IPS-15b (cell line): ENCODE data around the gene TMEM165.

Source experiments
- H3K27me3 ChIP-seq: one replicate; pipeline ENCODE4 v1.6.1; 2013; ENCODE audit warnings: low read length; ENCODE audit not compliant: control insufficient read depth, insufficient read depth
- H3K36me3 ChIP-seq: one replicate; pipeline ENCODE4 v1.6.1; 2013; ENCODE audit warnings: low read length; ENCODE audit not compliant: control insufficient read depth, insufficient read depth
- H3K4me1 ChIP-seq: one replicate; pipeline ENCODE4 v1.6.1; 2013; ENCODE audit warnings: mild to moderate bottlenecking, low read length; ENCODE audit not compliant: control insufficient read depth, insufficient read depth
- H3K4me3 ChIP-seq: one replicate; pipeline ENCODE4 v1.5.1; 2013; ENCODE audit warnings: low read depth, low read length
- H3K9ac ChIP-seq: one replicate; pipeline ENCODE4 v1.6.1; 2013; ENCODE audit warnings: low read depth, mild to moderate bottlenecking, low read length
- H3K9me3 ChIP-seq: one replicate; pipeline ENCODE4 v1.6.1; 2013; ENCODE audit warnings: mild to moderate bottlenecking, low read length; ENCODE audit not compliant: control insufficient read depth, insufficient read depth

Gene TMEM165

GRCh38 chr4:55410431-55410830 is 14.7 kb downstream of the TMEM165 start:
- Histone ChIP-seq H3K27me3 (no peaks in the 10 kb centered on the region), H3K9ac (no peak overlapping the region), H3K9me3 (no peaks in the 10 kb centered on the region), H3K4me1 (peaks cover 4% of the 10 kb centered on the region), H3K4me3 (no peak overlapping the region), H3K36me3 (peaks cover 5% of the 10 kb centered on the region)

- peaks cover 5% of the 10 kb centered on the region for H3K36me3 ChIP-seq
- H3K4me1 ChIP-seq = peaks cover 4% of the 10 kb centered on the region
- no peaks in the 10 kb centered on the region for H3K9me3 ChIP-seq
- no peak overlapping the region for H3K9ac ChIP-seq
- no peak overlapping the region for H3K4me3 ChIP-seq
- no peaks in the 10 kb centered on the region for H3K27me3 ChIP-seq
Observed at GRCh38 chr4:55411621-55412020, 15.9 kb downstream of the TMEM165 start.

- Histone ChIP-seq H3K9ac (no peak overlapping the region), H3K9me3 (no peaks in the 10 kb centered on the region), H3K4me1 (no peaks in the 10 kb centered on the region), H3K4me3 (no peak overlapping the region), H3K36me3 (peaks cover 10% of the 10 kb centered on the region), H3K27me3 (no peaks in the 10 kb centered on the region)
Observed at GRCh38 chr4:55416176-55416575, 20.4 kb downstream of the TMEM165 start.

- no peaks in the 10 kb centered on the region for H3K4me1 ChIP-seq
- no peak overlapping the region for H3K4me3 ChIP-seq
- H3K9ac ChIP-seq = no peak overlapping the region
- peaks cover 15% of the 10 kb centered on the region for H3K36me3 ChIP-seq
- no peaks in the 10 kb centered on the region for H3K27me3 ChIP-seq
- H3K9me3 ChIP-seq = no peaks in the 10 kb centered on the region
Observed at GRCh38 chr4:55424791-55425190, 29.0 kb downstream of the TMEM165 start.

- H3K9ac ChIP-seq = no peak overlapping the region
- no peak overlapping the region for H3K4me3 ChIP-seq
- no peaks in the 10 kb centered on the region for H3K9me3 ChIP-seq
- H3K4me1 ChIP-seq = peaks cover 24% of the 10 kb centered on the region
- H3K36me3 ChIP-seq = no peaks in the 10 kb centered on the region
- H3K27me3 ChIP-seq = no peaks in the 10 kb centered on the region
Observed at GRCh38 chr4:55431710-55432336, 36.1 kb downstream of the TMEM165 start.

- H3K36me3 ChIP-seq = no peaks in the 10 kb centered on the region
- no peaks in the 10 kb centered on the region for H3K27me3 ChIP-seq
- no peaks in the 10 kb centered on the region for H3K9me3 ChIP-seq
- H3K4me3 ChIP-seq = no peak overlapping the region
- peaks cover 24% of the 10 kb centered on the region for H3K4me1 ChIP-seq
- H3K9ac ChIP-seq = no peak overlapping the region
Observed at GRCh38 chr4:55435141-55435841, 39.5 kb downstream of the TMEM165 start.

GRCh38 chr4:55437356-55437796 is 41.6 kb downstream of the TMEM165 start:
- H3K36me3 ChIP-seq = no peaks in the 10 kb centered on the region

GRCh38 chr4:55437823-55438222 is 42.1 kb downstream of the TMEM165 start:
- no peak overlapping the region for H3K4me3 ChIP-seq
- peaks cover 11% of the 10 kb centered on the region for H3K4me1 ChIP-seq
- H3K27me3 ChIP-seq = no peaks in the 10 kb centered on the region
- no peaks in the 10 kb centered on the region for H3K9me3 ChIP-seq
- H3K9ac ChIP-seq = no peak overlapping the region
- H3K36me3 ChIP-seq = no peaks in the 10 kb centered on the region

More at GRCh38 chr4:55437356-55437796, 41.6 kb downstream of the TMEM165 start:
- Histone ChIP-seq H3K4me1 (peaks cover 13% of the 10 kb centered on the region), H3K9me3 (no peaks in the 10 kb centered on the region), H3K9ac (no peak overlapping the region), H3K4me3 (no peak overlapping the region), H3K27me3 (no peaks in the 10 kb centered on the region)

- H3K36me3 ChIP-seq = no peaks in the 10 kb centered on the region
- peaks cover 7% of the 10 kb centered on the region for H3K4me1 ChIP-seq
- H3K4me3 ChIP-seq = no peak overlapping the region
- H3K9ac ChIP-seq = no peak overlapping the region
- H3K9me3 ChIP-seq = no peaks in the 10 kb centered on the region
- H3K27me3 ChIP-seq = no peaks in the 10 kb centered on the region
Observed at GRCh38 chr4:55438314-55438713, 42.6 kb downstream of the TMEM165 start.

GRCh38 chr4:55439023-55439422 is 43.3 kb downstream of the TMEM165 start:
- Histone ChIP-seq H3K36me3 (no peaks in the 10 kb centered on the region), H3K9me3 (no peaks in the 10 kb centered on the region), H3K9ac (no peak overlapping the region), H3K4me1 (no peaks in the 10 kb centered on the region), H3K27me3 (no peaks in the 10 kb centered on the region), H3K4me3 (no peak overlapping the region)

- H3K9me3 ChIP-seq = no peaks in the 10 kb centered on the region
- H3K27me3 ChIP-seq = no peaks in the 10 kb centered on the region
- H3K36me3 ChIP-seq = no peaks in the 10 kb centered on the region
- no peak overlapping the region for H3K9ac ChIP-seq
- no peak overlapping the region for H3K4me3 ChIP-seq
- no peaks in the 10 kb centered on the region for H3K4me1 ChIP-seq
Observed at GRCh38 chr4:55440786-55441185, 45.0 kb downstream of the TMEM165 start.

- Histone ChIP-seq H3K9ac (no peak overlapping the region), H3K4me1 (no peaks in the 10 kb centered on the region), H3K27me3 (no peaks in the 10 kb centered on the region), H3K4me3 (no peak overlapping the region), H3K36me3 (no peaks in the 10 kb centered on the region), H3K9me3 (no peaks in the 10 kb centered on the region)
Observed at GRCh38 chr4:55442541-55442940, 46.8 kb downstream of the TMEM165 start.
